ENCODE data around the gene INHBB.
"Not testable (repeated sequence)": the region's sequence is repeated elsewhere in the genome, so short reads cannot be mapped to it uniquely, and the experiment has no call there.

INHBB gene

GRCh38 chr2:120381192-120381591 is 35.3 kb downstream of the INHBB start:
- ATAC-seq (ENCODE audit: low read depth) (no peak), DNase-seq (ENCODE audit: low spot score in 2 of 2) (no peak)
- Mint-ChIP-seq H3K36me3 (no peaks in the 10 kb centered on the region), H3K27ac (no peak overlapping the region), H3K4me3 (no peak overlapping the region), H3K4me1 (no peaks in the 10 kb centered on the region), H3K9me3 (no peaks in the 10 kb centered on the region), H3K27me3 (peaks cover 11% of the 10 kb centered on the region)

GRCh38 chr2:120381661-120382060 is 35.7 kb downstream of the INHBB start:
- no peaks in the 10 kb centered on the region for H3K4me1 Mint-ChIP-seq
- no peaks in the 10 kb centered on the region for H3K36me3 Mint-ChIP-seq
- DNase-seq (ENCODE audit: low spot score in 2 of 2) (no peak), ATAC-seq (ENCODE audit: low read depth) (no peak)
- no peaks in the 10 kb centered on the region for H3K9me3 Mint-ChIP-seq
- peaks cover 11% of the 10 kb centered on the region for H3K27me3 Mint-ChIP-seq
- no peak overlapping the region for H3K4me3 Mint-ChIP-seq
- no peak overlapping the region for H3K27ac Mint-ChIP-seq

GRCh38 chr2:120382541-120383144 is 36.7 kb downstream of the INHBB start:
- Mint-ChIP-seq H3K36me3 (no peaks in the 10 kb centered on the region), H3K4me3 (no peak overlapping the region), H3K4me1 (no peaks in the 10 kb centered on the region), H3K27me3 (peaks cover 8% of the 10 kb centered on the region), H3K9me3 (no peaks in the 10 kb centered on the region), H3K27ac (no peak overlapping the region)
- no peak for ATAC-seq (ENCODE audit: low read depth)
- no peak for DNase-seq (ENCODE audit: low spot score in 2 of 2)

GRCh38 chr2:120383191-120383590 is 37.3 kb downstream of the INHBB start:
- no peak overlapping the region for H3K4me3 Mint-ChIP-seq
- H3K27me3 Mint-ChIP-seq = peaks cover 5% of the 10 kb centered on the region
- H3K36me3 Mint-ChIP-seq = no peaks in the 10 kb centered on the region
- no peak for DNase-seq (ENCODE audit: low spot score in 2 of 2)
- H3K27ac Mint-ChIP-seq = no peak overlapping the region
- ATAC-seq (ENCODE audit: low read depth) = no peak
- no peaks in the 10 kb centered on the region for H3K9me3 Mint-ChIP-seq
- H3K4me1 Mint-ChIP-seq = no peaks in the 10 kb centered on the region

- Mint-ChIP-seq H3K36me3 (no peaks in the 10 kb centered on the region), H3K4me1 (no peaks in the 10 kb centered on the region), H3K4me3 (no peak overlapping the region), H3K9me3 (no peaks in the 10 kb centered on the region), H3K27me3 (peaks cover 3% of the 10 kb centered on the region), H3K27ac (no peak overlapping the region)
- ATAC-seq (ENCODE audit: low read depth) (no peak), DNase-seq (ENCODE audit: low spot score in 2 of 2) (no peak)
Observed at GRCh38 chr2:120383631-120384340, 37.9 kb downstream of the INHBB start.

GRCh38 chr2:120384486-120385354 is 38.8 kb downstream of the INHBB start:
- peaks cover 7% of the 10 kb centered on the region for H3K27me3 Mint-ChIP-seq
- no peak overlapping the region for H3K4me3 Mint-ChIP-seq
- DNase-seq (ENCODE audit: low spot score in 2 of 2) = no peak
- no peak overlapping the region for H3K27ac Mint-ChIP-seq
- H3K9me3 Mint-ChIP-seq = no peaks in the 10 kb centered on the region
- no peak for ATAC-seq (ENCODE audit: low read depth)
- no peaks in the 10 kb centered on the region for H3K4me1 Mint-ChIP-seq
- H3K36me3 Mint-ChIP-seq = no peaks in the 10 kb centered on the region

- ATAC-seq (ENCODE audit: low read depth) = no peak
- no peak for DNase-seq (ENCODE audit: low spot score in 2 of 2)
- Mint-ChIP-seq H3K36me3 (no peaks in the 10 kb centered on the region), H3K27me3 (peaks cover 10% of the 10 kb centered on the region), H3K9me3 (no peaks in the 10 kb centered on the region), H3K4me1 (no peaks in the 10 kb centered on the region), H3K4me3 (no peak overlapping the region), H3K27ac (no peak overlapping the region)
Observed at GRCh38 chr2:120385355-120386127, 39.6 kb downstream of the INHBB start.

GRCh38 chr2:120388222-120389035 is 42.5 kb downstream of the INHBB start:
- DNase-seq (ENCODE audit: low spot score in 2 of 2) (no peak), ATAC-seq (ENCODE audit: low read depth) (no peak)
- Mint-ChIP-seq H3K9me3 (no peaks in the 10 kb centered on the region), H3K36me3 (no peaks in the 10 kb centered on the region), H3K27ac (no peak overlapping the region), H3K4me1 (no peaks in the 10 kb centered on the region), H3K27me3 (peaks cover 9% of the 10 kb centered on the region), H3K4me3 (no peak overlapping the region)

GRCh38 chr2:120389036-120389391 is 43.1 kb downstream of the INHBB start:
- no peak overlapping the region for H3K4me3 Mint-ChIP-seq
- peaks cover 9% of the 10 kb centered on the region for H3K27me3 Mint-ChIP-seq
- no peaks in the 10 kb centered on the region for H3K4me1 Mint-ChIP-seq
- DNase-seq (ENCODE audit: low spot score in 2 of 2) (no peak), ATAC-seq (ENCODE audit: low read depth) (no peak)
- no peaks in the 10 kb centered on the region for H3K36me3 Mint-ChIP-seq
- H3K27ac Mint-ChIP-seq = no peak overlapping the region
- no peaks in the 10 kb centered on the region for H3K9me3 Mint-ChIP-seq

GRCh38 chr2:120390381-120391055 is 44.6 kb downstream of the INHBB start:
- no peaks in the 10 kb centered on the region for H3K9me3 Mint-ChIP-seq
- no peak overlapping the region for H3K4me3 Mint-ChIP-seq
- no peak overlapping the region for H3K27ac Mint-ChIP-seq
- ATAC-seq (ENCODE audit: low read depth) = no peak
- H3K36me3 Mint-ChIP-seq = no peaks in the 10 kb centered on the region
- DNase-seq (ENCODE audit: low spot score in 2 of 2) = no peak
- peaks cover 9% of the 10 kb centered on the region for H3K27me3 Mint-ChIP-seq
- no peaks in the 10 kb centered on the region for H3K4me1 Mint-ChIP-seq

- H3K4me1 Mint-ChIP-seq; ATAC-seq (ENCODE audit: low read depth); DNase-seq (ENCODE audit: low spot score in 2 of 2); H3K9me3 Mint-ChIP-seq; H3K4me3 Mint-ChIP-seq; H3K27ac Mint-ChIP-seq; H3K27me3 Mint-ChIP-seq; H3K36me3 Mint-ChIP-seq: not testable (repeated sequence)
Observed at GRCh38 chr2:120391382-120391781, 45.4 kb downstream of the INHBB start.

- peaks cover 10% of the 10 kb centered on the region for H3K27me3 Mint-ChIP-seq
- no peaks in the 10 kb centered on the region for H3K36me3 Mint-ChIP-seq
- no peak for ATAC-seq (ENCODE audit: low read depth)
- no peak overlapping the region for H3K4me3 Mint-ChIP-seq
- no peak for DNase-seq (ENCODE audit: low spot score in 2 of 2)
- H3K4me1 Mint-ChIP-seq = no peaks in the 10 kb centered on the region
- H3K27ac Mint-ChIP-seq = no peak overlapping the region
- no peaks in the 10 kb centered on the region for H3K9me3 Mint-ChIP-seq
Observed at GRCh38 chr2:120391911-120392665, 46.2 kb downstream of the INHBB start.

All from memory B cell (primary cell).